H1 (cell line): ENCODE data around the gene NCOA5. TPM values are rescaled to one million over a fixed set of nuclear protein-coding genes. Genes with fewer than 3 reads are reported as not detected.

Experiments used
- BACH1 ChIP-seq: IDR thresholded peaks from 2 replicates; pipeline ENCODE4 v1.6.1; 2012; ENCODE audit warnings: low read length, improper control_type of control experiment
- CTBP2 ChIP-seq: IDR thresholded peaks from 2 replicates; pipeline ENCODE4 v1.7.0; 2011; ENCODE audit warnings: borderline replicate concordance, mild to moderate bottlenecking, moderate library complexity, mixed read lengths, low read length; ENCODE audit not compliant: insufficient read depth, insufficient read length
- KDM1A ChIP-seq: fragments of 200-600, 300-600 bp; sonication (generic); IDR thresholded peaks from 2 replicates; pipeline ENCODE4 v1.7.1; 2016; ENCODE audit warnings: mild to moderate bottlenecking, low read length, borderline replicate concordance
- KDM4A ChIP-seq: IDR thresholded peaks from one replicate; pipeline ENCODE4 v1.7.1; 2012; ENCODE audit warnings: low read depth, mild to moderate bottlenecking, moderate library complexity, low read length, inconsistent platforms; ENCODE audit not compliant: severe bottlenecking
- POLR2AphosphoS5 ChIP-seq: IDR thresholded peaks from 2 replicates; pipeline ENCODE4 v1.6.1; 2011; ENCODE audit warnings: low read depth, low read length
- RBBP5 ChIP-seq: IDR thresholded peaks from 2 replicates; pipeline ENCODE4 v1.7.1; 2012; ENCODE audit warnings: low read depth, mild to moderate bottlenecking, inconsistent platforms, low read length, moderate library complexity, borderline replicate concordance
- SRF ChIP-seq: IDR thresholded peaks from 2 replicates; pipeline ENCODE4 v1.6.1; 2011; ENCODE audit warnings: mild to moderate bottlenecking, low read depth, low read length, moderate library complexity
- TBP ChIP-seq: IDR thresholded peaks from 2 replicates; pipeline ENCODE4 v1.6.1; 2011; ENCODE audit warnings: low read depth, low read length, improper control_type of control experiment
- polyA plus RNA-seq, 7 experiments: library from polyadenylated mRNA; depleted of rRNA in 3 of 7; stranded (reverse) in 5 of 7; unstranded in 2 of 7; fragments of >200 nt in 5 of 7; fragments of 200-250 nt in 2 of 7; gene quantifications; 1 replicate in 5 of 7; 2 replicates in 1 of 7; 4 replicates in 1 of 7; pipeline versions ENCODE4 v1.2.1 to v1.2.3, GENCODE V29; 2011 to 2013; ENCODE audit warnings: missing spikeins in 2 of 7, mixed read lengths in 2 of 7
- total RNA-seq: library from RNA; stranded (reverse); fragmentation: NEBNext Ultra II Directional; extraction: Animal tissue kit (Norgen Biotek cat#: 25700); gene quantifications from 2 replicates; pipeline ENCODE4 v1.2.1, GENCODE V29; 2021
- TF ChIP-seq, protein P1 (sequence below): fragments of 300-600 bp; sonication (generic); IDR thresholded peaks from 2 replicates; pipeline ENCODE4 v1.7.1; 2012; ENCODE audit warnings: low read length, moderate library complexity, mild to moderate bottlenecking, inconsistent platforms; ENCODE audit not compliant: insufficient replicate concordance

NCOA5 gene
- total and polyA plus RNA-seq, 2 of the 8 experiments (the other 6 are each of a cell fraction or from before 2014, with no cell fraction given), result 20.4 to 29.0 TPM

GRCh38 chr20:46112430-46113112 lies 22.8 kb upstream of the NCOA5 start (continued):
- TF ChIP-seq, protein P1, sequence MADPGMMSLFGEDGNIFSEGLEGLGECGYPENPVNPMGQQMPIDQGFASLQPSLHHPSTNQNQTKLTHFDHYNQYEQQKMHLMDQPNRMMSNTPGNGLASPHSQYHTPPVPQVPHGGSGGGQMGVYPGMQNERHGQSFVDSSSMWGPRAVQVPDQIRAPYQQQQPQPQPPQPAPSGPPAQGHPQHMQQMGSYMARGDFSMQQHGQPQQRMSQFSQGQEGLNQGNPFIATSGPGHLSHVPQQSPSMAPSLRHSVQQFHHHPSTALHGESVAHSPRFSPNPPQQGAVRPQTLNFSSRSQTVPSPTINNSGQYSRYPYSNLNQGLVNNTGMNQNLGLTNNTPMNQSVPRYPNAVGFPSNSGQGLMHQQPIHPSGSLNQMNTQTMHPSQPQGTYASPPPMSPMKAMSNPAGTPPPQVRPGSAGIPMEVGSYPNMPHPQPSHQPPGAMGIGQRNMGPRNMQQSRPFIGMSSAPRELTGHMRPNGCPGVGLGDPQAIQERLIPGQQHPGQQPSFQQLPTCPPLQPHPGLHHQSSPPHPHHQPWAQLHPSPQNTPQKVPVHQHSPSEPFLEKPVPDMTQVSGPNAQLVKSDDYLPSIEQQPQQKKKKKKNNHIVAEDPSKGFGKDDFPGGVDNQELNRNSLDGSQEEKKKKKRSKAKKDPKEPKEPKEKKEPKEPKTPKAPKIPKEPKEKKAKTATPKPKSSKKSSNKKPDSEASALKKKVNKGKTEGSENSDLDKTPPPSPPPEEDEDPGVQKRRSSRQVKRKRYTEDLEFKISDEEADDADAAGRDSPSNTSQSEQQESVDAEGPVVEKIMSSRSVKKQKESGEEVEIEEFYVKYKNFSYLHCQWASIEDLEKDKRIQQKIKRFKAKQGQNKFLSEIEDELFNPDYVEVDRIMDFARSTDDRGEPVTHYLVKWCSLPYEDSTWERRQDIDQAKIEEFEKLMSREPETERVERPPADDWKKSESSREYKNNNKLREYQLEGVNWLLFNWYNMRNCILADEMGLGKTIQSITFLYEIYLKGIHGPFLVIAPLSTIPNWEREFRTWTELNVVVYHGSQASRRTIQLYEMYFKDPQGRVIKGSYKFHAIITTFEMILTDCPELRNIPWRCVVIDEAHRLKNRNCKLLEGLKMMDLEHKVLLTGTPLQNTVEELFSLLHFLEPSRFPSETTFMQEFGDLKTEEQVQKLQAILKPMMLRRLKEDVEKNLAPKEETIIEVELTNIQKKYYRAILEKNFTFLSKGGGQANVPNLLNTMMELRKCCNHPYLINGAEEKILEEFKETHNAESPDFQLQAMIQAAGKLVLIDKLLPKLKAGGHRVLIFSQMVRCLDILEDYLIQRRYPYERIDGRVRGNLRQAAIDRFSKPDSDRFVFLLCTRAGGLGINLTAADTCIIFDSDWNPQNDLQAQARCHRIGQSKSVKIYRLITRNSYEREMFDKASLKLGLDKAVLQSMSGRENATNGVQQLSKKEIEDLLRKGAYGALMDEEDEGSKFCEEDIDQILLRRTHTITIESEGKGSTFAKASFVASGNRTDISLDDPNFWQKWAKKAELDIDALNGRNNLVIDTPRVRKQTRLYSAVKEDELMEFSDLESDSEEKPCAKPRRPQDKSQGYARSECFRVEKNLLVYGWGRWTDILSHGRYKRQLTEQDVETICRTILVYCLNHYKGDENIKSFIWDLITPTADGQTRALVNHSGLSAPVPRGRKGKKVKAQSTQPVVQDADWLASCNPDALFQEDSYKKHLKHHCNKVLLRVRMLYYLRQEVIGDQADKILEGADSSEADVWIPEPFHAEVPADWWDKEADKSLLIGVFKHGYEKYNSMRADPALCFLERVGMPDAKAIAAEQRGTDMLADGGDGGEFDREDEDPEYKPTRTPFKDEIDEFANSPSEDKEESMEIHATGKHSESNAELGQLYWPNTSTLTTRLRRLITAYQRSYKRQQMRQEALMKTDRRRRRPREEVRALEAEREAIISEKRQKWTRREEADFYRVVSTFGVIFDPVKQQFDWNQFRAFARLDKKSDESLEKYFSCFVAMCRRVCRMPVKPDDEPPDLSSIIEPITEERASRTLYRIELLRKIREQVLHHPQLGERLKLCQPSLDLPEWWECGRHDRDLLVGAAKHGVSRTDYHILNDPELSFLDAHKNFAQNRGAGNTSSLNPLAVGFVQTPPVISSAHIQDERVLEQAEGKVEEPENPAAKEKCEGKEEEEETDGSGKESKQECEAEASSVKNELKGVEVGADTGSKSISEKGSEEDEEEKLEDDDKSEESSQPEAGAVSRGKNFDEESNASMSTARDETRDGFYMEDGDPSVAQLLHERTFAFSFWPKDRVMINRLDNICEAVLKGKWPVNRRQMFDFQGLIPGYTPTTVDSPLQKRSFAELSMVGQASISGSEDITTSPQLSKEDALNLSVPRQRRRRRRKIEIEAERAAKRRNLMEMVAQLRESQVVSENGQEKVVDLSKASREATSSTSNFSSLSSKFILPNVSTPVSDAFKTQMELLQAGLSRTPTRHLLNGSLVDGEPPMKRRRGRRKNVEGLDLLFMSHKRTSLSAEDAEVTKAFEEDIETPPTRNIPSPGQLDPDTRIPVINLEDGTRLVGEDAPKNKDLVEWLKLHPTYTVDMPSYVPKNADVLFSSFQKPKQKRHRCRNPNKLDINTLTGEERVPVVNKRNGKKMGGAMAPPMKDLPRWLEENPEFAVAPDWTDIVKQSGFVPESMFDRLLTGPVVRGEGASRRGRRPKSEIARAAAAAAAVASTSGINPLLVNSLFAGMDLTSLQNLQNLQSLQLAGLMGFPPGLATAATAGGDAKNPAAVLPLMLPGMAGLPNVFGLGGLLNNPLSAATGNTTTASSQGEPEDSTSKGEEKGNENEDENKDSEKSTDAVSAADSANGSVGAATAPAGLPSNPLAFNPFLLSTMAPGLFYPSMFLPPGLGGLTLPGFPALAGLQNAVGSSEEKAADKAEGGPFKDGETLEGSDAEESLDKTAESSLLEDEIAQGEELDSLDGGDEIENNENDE, result no peak
- TF ChIP-seq BACH1 (no peak), TBP (no peak), KDM1A (no peak), KDM4A (no peak), SRF (no peak), POLR2AphosphoS5 (no peak), CTBP2 (no peak), RBBP5 (no peak)
